OCI-LY1 (cell line): ENCODE data around the gene JADE1.

Experiments
- H2AFZ ChIP-seq: fragments of 200-600 bp; sonication (generic), shearing (Covaris generic); 2 replicates; pipeline ENCODE4 v1.6.0; 2014; ENCODE audit warnings: antibody characterized with exemption, mild to moderate bottlenecking, low read length
- H3F3A ChIP-seq: fragments of 200-600 bp; sonication (generic), shearing (Covaris generic); 2 replicates; pipeline ENCODE4 v1.6.0; 2014; ENCODE audit warnings: mild to moderate bottlenecking, antibody characterized with exemption, low read length, moderate library complexity; ENCODE audit not compliant: insufficient read depth
- H3K27ac ChIP-seq: fragments of 200-600 bp; sonication (generic); 2 replicates; pipeline ENCODE4 v1.5.1; 2014; ENCODE audit warnings: low read length, mixed run types, mild to moderate bottlenecking, low read depth; ENCODE audit not compliant: poor library complexity, severe bottlenecking
- H3K27me3 ChIP-seq: fragments of 200-600 bp; sonication (generic); 2 replicates; pipeline ENCODE4 v1.6.0; 2014; ENCODE audit warnings: antibody characterized with exemption, mild to moderate bottlenecking, low read length, moderate library complexity; ENCODE audit not compliant: insufficient read depth
- H3K36me3 ChIP-seq: fragments of 200-600 bp; sonication (generic); 2 replicates; pipeline ENCODE4 v1.6.1; 2014; ENCODE audit warnings: mild to moderate bottlenecking, antibody characterized with exemption, low read length, moderate library complexity, mixed read lengths; ENCODE audit not compliant: insufficient read depth
- H3K4me1 ChIP-seq: fragments of 200-600 bp; sonication (generic); 2 replicates; pipeline ENCODE4 v1.5.1; 2014; ENCODE audit warnings: mild to moderate bottlenecking, low read length, moderate library complexity; ENCODE audit not compliant: insufficient read depth, severe bottlenecking
- H3K4me2 ChIP-seq: fragments of 200-600 bp; sonication (generic), shearing (Covaris generic); 2 replicates; pipeline ENCODE4 v1.6.1; 2014; ENCODE audit warnings: low read length
- H3K4me3 ChIP-seq: fragments of 200-600 bp; sonication (generic); 2 replicates; pipeline ENCODE4 v1.5.1; 2014; ENCODE audit warnings: low read length, low read depth, mild to moderate bottlenecking, mixed read lengths; ENCODE audit not compliant: poor library complexity, severe bottlenecking
- H3K79me2 ChIP-seq: fragments of 200-600 bp; shearing (Covaris generic); 2 replicates; pipeline ENCODE4 v1.6.1; 2016; ENCODE audit warnings: mixed run types, low read length, mixed read lengths; ENCODE audit not compliant: insufficient read depth
- H3K9ac ChIP-seq: fragments of 200-600 bp; sonication (generic), shearing (Covaris generic); 2 replicates; pipeline ENCODE4 v1.6.1; 2014; ENCODE audit warnings: mild to moderate bottlenecking, low read length, mixed read lengths
- H3K9me2 ChIP-seq: fragments of 200-600 bp; sonication (generic), shearing (Covaris generic); 2 replicates; pipeline ENCODE4 v1.6.1; 2014; ENCODE audit warnings: low read depth, mild to moderate bottlenecking, low read length, mixed read lengths
- H3K9me3 ChIP-seq: fragments of 200-600 bp; shearing (Covaris generic); 2 replicates; pipeline ENCODE4 v1.6.1; 2014; ENCODE audit warnings: low read length, mixed read lengths
- H4K20me1 ChIP-seq: fragments of 200-600 bp; sonication (generic), shearing (Covaris generic); 2 replicates; pipeline ENCODE4 v1.6.0; 2016; ENCODE audit warnings: mild to moderate bottlenecking, low read length; ENCODE audit not compliant: insufficient read depth
- CTCF ChIP-seq: fragments of 200-600 bp; sonication (generic), shearing (Covaris generic); IDR thresholded peaks from 2 replicates; pipeline ENCODE4 v1.5.1; 2017; ENCODE audit warnings: mild to moderate bottlenecking, antibody characterized with exemption, low read length, moderate library complexity, mixed read lengths
- EZH2 ChIP-seq: fragments of 200-600 bp; sonication (generic), shearing (Covaris generic); IDR thresholded peaks from 2 replicates; pipeline ENCODE4 v1.8.0; 2017; ENCODE audit warnings: borderline replicate concordance, mixed run types, mild to moderate bottlenecking, antibody characterized with exemption, low read length, moderate library complexity, mixed read lengths

Gene JADE1

GRCh38 chr4:128810331-128810870, 901 bp downstream of the JADE1 start:
- H3K27ac ChIP-seq, result peak overlapping the region; percentile 93
- H3K4me2 ChIP-seq, result peak overlapping the region; percentile 89
- no peaks in the 10 kb centered on the region for H3K9me3 ChIP-seq
- H3K27me3 ChIP-seq, result no peaks in the 10 kb centered on the region
- no peak for TF ChIP-seq CTCF
- no peak for TF ChIP-seq EZH2
- H4K20me1 ChIP-seq, result no peaks in the 10 kb centered on the region
- H3K79me2 ChIP-seq, result peaks cover 32% of the 10 kb centered on the region
- peak overlapping the region; percentile 77 for H3K4me3 ChIP-seq
- H3K4me1 ChIP-seq, result peaks cover 20% of the 10 kb centered on the region
- H3K9me2 ChIP-seq, result no peaks in the 10 kb centered on the region
- H3K36me3 ChIP-seq, result no peaks in the 10 kb centered on the region
- H3F3A ChIP-seq, result no peaks in the 10 kb centered on the region
- H3K9ac ChIP-seq, result peak overlapping the region; percentile 94
- no peak overlapping the region for H2AFZ ChIP-seq

GRCh38 chr4:128810871-128811570, 1.5 kb downstream of the JADE1 start:
- H3K4me1 ChIP-seq, result peaks cover 26% of the 10 kb centered on the region
- H3K9me3 ChIP-seq, result no peaks in the 10 kb centered on the region
- H2AFZ ChIP-seq, result no peak overlapping the region
- peak overlapping the region; percentile 77 for H3K4me3 ChIP-seq
- no peaks in the 10 kb centered on the region for H3F3A ChIP-seq
- peak overlapping the region; percentile 93 for H3K27ac ChIP-seq
- H3K79me2 ChIP-seq, result peaks cover 38% of the 10 kb centered on the region
- TF ChIP-seq CTCF (no peak), EZH2 (no peak)
- H3K36me3 ChIP-seq, result no peaks in the 10 kb centered on the region
- peak overlapping the region; percentile 94 for H3K9ac ChIP-seq
- H3K4me2 ChIP-seq, result peak overlapping the region; percentile 89
- no peaks in the 10 kb centered on the region for H4K20me1 ChIP-seq
- H3K9me2 ChIP-seq, result no peaks in the 10 kb centered on the region
- no peaks in the 10 kb centered on the region for H3K27me3 ChIP-seq

GRCh38 chr4:128811571-128812441, 2.3 kb downstream of the JADE1 start:
- TF ChIP-seq CTCF, result no peak
- peak overlapping the region; percentile 93 for H3K27ac ChIP-seq
- H3K79me2 ChIP-seq, result peaks cover 46% of the 10 kb centered on the region
- H2AFZ ChIP-seq, result no peak overlapping the region
- no peaks in the 10 kb centered on the region for H3K9me3 ChIP-seq
- peak overlapping the region; percentile 77 for H3K4me3 ChIP-seq
- H3F3A ChIP-seq, result no peaks in the 10 kb centered on the region
- no peaks in the 10 kb centered on the region for H3K27me3 ChIP-seq
- H4K20me1 ChIP-seq, result no peaks in the 10 kb centered on the region
- peak overlapping the region; percentile 94 for H3K9ac ChIP-seq
- no peaks in the 10 kb centered on the region for H3K9me2 ChIP-seq
- H3K4me1 ChIP-seq, result peaks cover 28% of the 10 kb centered on the region
- H3K36me3 ChIP-seq, result peaks cover 7% of the 10 kb centered on the region; the same call in 1 of the 2 replicates
- H3K4me2 ChIP-seq, result peak overlapping the region; percentile 89
